T1000 (cell line): ENCODE measurements around the gene MAGI2.

ENCODE experiments used
- DNase-seq: peaks from one replicate; lab custom pipeline; 2025; ENCODE audit warnings: mixed read lengths; lab: John Stamatoyannopoulos, UW

Gene MAGI2

DNA sequence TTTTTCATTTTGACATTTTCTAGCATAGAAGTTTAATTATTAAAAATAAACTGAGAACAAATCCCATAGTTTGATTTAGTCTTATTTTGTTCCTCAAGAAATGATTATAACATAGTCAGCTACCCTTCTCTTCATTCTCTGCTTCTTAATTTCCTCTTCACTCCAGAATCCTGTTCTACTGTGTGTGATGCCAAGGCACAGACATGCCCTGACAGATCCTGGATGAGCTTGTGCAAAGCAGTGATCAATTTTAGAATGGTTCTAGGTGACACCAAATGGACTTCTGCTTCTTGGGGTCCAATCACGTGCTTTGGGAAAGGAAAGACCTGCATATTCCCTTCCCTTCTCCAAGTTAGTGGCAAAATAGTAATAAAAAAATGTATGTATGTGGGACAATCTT, 665.6 kb downstream of the MAGI2 start:
- no peak for DNase-seq

GRCh38 chr7:78786055-78786454, 667.4 kb downstream of the MAGI2 start:
- DNase-seq = no peak

GRCh38 chr7:78783179-78783962, 670.1 kb downstream of the MAGI2 start:
- DNase-seq = no peak

DNA sequence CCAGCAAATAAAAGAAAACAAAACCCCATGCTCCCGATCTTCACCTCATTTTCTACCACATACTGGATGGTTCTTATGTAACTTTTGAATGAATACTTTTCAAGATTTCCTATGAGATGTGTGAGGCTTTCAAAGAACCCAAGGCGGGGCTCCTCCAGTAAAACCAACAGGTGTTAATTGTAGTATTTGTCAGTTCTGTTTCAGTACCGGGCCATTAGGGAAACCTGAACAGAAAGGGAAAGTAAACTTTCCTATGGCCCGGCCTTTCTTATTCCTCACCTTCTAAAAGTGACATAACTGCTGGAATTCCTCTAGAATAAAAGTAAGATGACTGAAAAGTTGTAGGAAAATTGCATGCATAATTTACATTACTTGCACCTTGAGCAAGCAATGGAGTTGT, 672.9 kb downstream of the MAGI2 start:
- no peak for DNase-seq

- no peak for DNase-seq
Observed at GRCh38 chr7:78779788-78780187, 673.7 kb downstream of the MAGI2 start.

- no peak for DNase-seq
Observed at GRCh38 chr7:78777829-78778228, 675.6 kb downstream of the MAGI2 start.

GRCh38 chr7:78770422-78771410, 682.8 kb downstream of the MAGI2 start:
- no peak for DNase-seq

GRCh38 chr7:78769481-78770101, 683.9 kb downstream of the MAGI2 start:
- DNase-seq = no peak

DNA sequence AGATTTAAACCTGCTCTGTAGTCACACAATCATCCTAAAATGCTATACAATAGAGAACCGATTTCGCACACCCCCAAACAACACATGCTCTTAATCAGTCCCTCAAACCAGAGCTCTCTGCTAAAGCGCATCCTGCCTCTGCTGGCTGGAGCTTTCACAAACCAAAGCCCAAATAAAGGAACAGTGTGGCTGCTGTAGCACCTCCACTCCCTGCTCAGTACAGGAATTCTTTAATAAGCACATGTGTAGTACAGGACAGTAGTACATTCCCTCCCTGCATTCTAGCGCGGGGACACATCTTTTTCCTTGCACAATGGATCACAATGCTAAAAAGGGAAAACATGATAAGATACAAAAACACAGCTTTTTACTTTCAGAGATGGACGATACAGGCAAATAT, 684.6 kb downstream of the MAGI2 start:
- no peak for DNase-seq

GRCh38 chr7:78765943-78766729, 687.3 kb downstream of the MAGI2 start:
- DNase-seq = no peak

DNA sequence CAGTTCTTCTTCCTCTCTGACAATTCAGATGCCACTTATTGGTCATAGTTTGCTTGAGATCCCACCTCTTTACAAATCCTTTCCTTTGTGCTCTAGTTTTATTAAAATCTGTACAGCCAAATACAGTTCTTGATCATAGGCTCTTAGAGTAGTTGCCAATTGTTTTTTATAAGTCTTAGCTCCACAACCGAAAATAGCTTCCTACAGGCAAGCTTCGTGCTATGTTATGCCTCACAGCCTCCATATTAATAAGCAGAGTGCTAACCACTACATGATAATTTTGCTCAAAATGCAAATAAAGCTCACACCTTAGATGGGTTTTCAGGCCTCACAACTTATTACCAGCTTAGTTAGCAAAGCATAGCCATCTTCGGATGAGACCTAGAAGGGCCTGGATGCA, 688.9 kb downstream of the MAGI2 start:
- no peak for DNase-seq

DNA sequence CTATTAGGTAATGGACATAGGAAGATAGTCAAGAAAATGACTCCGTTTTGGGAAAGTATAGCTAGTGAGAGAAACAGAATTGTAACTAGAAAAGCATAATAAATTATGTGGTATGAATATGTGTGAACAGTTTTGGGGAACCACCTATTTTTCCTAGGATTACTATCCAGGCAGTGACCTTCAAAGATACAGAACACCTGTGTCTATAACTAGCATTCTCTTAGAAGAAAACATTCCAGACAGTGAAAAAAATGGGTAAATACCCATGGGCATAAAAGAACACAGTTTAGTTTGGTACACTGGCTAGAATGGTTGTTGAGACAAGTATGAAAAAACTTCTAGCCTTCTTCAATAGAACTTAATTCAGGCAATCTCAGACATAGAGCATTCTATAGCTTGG, 690.8 kb downstream of the MAGI2 start:
- DNase-seq = no peak

DNA sequence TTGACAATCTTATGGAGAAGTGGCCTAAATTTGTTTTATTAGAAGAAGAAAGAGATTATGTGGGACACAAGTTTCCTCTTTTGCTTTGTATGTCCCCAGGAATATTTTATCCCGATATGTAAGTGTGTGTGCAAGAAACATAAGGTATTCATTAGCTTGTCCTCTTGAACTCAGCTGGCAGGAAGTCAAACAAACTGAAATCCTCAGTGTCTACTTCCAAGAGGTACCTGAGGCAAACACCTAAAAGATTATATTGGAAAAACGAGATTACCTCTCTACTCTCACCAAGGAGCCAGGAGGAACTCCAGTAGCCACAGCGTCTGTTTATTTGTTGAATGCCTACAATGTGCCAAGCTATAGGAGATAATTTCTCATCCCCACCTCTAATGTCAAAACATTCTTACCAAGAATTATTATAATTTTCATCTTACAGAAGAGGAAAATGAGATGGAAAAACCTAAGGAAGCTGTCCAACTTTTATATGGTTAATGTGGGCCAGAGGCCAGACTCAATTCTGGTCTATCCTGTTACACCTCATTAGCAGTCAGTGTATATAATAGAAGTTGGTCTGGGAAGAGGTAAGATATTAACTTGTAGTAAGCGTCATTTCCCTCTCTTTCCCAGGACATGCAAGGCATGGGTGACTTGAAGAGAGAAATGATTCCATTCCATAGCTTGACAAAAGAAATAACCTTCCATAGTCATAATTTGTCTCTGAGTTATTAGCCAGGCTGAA, 692.7 kb downstream of the MAGI2 start:
- DNase-seq = no peak

- no peak for DNase-seq
Observed at GRCh38 chr7:78752554-78752953, 700.9 kb downstream of the MAGI2 start.

- DNase-seq = no peak
Observed at GRCh38 chr7:78751253-78751652, 702.2 kb downstream of the MAGI2 start.

DNA sequence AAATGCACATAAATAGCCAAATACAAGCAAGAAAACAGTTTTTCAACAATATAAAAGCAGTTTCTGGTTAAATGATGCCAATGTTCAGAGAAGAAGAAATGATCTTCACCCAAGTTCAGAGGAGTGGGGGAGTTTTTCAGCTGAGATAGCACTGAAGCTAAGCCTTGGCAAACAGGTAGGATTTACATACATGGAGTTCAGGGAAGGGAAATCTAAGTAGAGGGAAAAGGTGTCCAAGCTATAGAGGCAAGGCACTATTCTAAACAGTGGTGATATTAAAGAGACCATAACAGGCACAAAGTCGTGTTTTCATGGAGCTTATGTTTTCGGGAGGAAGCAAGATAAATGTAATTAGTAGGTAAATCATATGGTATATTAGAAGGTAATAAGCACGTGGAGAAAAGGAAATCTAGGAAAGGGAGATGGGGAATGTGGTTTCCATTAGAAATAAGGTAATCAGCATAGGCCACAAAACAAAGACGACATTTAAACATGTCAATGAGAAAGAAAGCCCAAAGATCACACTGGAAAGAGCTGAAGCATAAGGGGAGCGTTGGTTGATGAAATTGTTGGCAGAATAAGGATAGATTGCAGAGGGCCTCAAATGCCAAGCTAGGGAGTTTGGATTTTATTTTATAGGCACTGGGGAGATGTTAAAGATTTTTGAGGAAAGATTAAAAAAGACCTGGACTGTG, 704.3 kb downstream of the MAGI2 start:
- no peak for DNase-seq

GRCh38 chr7:78747592-78747991, 705.9 kb downstream of the MAGI2 start:
- no peak for DNase-seq

DNA sequence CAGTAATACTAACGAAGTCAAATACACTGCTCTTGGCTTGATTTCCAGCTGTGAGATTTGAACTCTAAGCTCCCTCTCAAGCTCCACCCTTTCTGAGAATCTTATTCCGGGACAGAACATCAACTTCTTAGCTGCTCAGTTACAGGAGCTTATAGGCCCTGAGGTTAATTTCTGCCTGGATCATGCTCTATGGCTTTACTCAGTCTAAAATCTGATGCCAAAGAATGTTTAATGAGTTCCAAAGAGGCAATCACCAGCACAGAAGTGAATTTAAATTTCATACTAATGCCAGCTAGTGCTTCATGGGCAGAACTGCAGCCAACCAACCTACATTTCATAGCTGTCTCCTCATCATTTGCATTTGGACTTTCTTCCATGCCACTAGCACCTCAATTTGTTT, 707.2 kb downstream of the MAGI2 start:
- DNase-seq = no peak

DNA sequence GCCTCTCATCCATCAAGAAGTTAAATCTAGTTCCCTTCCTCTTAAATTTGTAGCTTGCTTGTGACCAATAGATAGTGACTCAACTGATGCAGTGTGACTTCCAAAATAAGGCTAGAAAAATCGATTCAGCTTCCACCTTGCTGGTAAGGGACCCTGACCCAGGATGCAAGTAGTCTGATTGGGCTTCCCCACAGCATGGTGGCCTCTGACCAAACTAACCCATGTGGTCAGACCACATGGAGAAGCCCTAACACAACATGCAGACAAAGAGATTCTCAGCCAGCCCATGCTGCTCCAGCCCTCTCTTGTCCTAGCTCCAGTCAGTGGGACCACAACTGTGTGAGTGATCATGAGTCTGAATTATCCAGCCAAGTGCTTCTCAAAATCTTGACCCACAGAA, 710.8 kb downstream of the MAGI2 start:
- DNase-seq = no peak

DNA sequence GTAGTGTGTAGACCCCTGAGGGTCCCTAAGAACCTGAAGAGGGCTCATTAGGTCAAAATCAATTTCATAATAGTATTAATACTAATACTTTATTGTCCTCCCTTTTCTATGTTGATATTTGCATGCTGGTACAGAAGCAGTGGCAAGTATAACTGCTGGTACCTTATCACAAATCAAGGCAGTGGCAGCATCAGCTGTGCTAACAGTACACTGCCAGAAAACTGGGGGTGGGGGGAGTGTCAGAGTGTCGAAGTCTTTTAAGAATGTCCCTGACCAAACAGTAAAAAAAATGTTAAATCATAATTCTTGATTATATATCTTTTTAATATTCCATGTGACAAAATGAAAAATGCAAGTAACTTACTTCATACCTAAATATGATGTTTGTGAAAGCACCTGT, 716.9 kb downstream of the MAGI2 start:
- no peak for DNase-seq
